Thoracic aorta (tissue), 2 donors: Measurements from ENCODE around the gene NRCAM. TPM values are rescaled to one million over a fixed set of nuclear protein-coding genes. Genes with fewer than 3 reads are reported as not detected.

Experiments used
- ATAC-seq: fragments of 150-250 bp; one replicate; pipeline ENCODE4 v1.8.0; 2017; ENCODE audit warnings: low read depth; ENCODE audit not compliant: insufficient number of reproducible peaks, low FRiP score
- DNase-seq: peaks from one replicate; pipeline ENCODE4 v3.0.0-alpha.2; 2020; ENCODE audit warnings: low spot score
- H3K27ac ChIP-seq, 2 donors: fragments of 200-600 bp; sonication (generic); 1 replicate in 1 of 2; 2 replicates in 1 of 2; pipeline ENCODE4 v1.5.1; 2016; ENCODE audit warnings: mild to moderate bottlenecking in 2 of 2, moderate library complexity in 2 of 2
- H3K27me3 ChIP-seq: fragments of 200-600 bp; sonication (generic); replicated peaks from 2 replicates; pipeline ENCODE4 v1.6.0; 2016; ENCODE audit warnings: mild to moderate bottlenecking; ENCODE audit not compliant: insufficient read depth
- H3K36me3 ChIP-seq: fragments of 200-600 bp; sonication (generic); one replicate; pipeline ENCODE4 v1.5.1; 2016
- H3K4me1 ChIP-seq, 2 donors: fragments of 200-600 bp; sonication (generic); 1 replicate in 1 of 2; 2 replicates in 1 of 2; pipeline versions ENCODE4 v1.5.1 to v1.6.0; 2016; ENCODE audit warnings: low read depth in 2 of 2, mild to moderate bottlenecking in 1 of 2; ENCODE audit not compliant: control insufficient read depth in 1 of 2
- H3K4me3 ChIP-seq: fragments of 200-600 bp; sonication (generic); 2 replicates; pipeline ENCODE4 v1.5.1; 2016; ENCODE audit warnings: mild to moderate bottlenecking
- H3K9me3 ChIP-seq: fragments of 200-600 bp; sonication (generic); 2 replicates; pipeline ENCODE4 v1.5.1; 2016
- total RNA-seq, 2 donors: library from RNA; depleted of rRNA; stranded (reverse); fragments of >200 nt; gene quantifications; one replicate each; pipeline versions ENCODE4 v1.1.0 to v1.2.3, GENCODE V29; 2016
- TF ChIP-seq, protein P1 (sequence below): fragments of 200-600 bp; sonication (generic); IDR thresholded peaks from one replicate; pipeline ENCODE4 v1.5.1; 2019; ENCODE audit warnings: antibody characterized with exemption

NRCAM gene
- total RNA-seq, 2 donors from 2014 or later, result 2.4 to 3.3 TPM

DNA sequence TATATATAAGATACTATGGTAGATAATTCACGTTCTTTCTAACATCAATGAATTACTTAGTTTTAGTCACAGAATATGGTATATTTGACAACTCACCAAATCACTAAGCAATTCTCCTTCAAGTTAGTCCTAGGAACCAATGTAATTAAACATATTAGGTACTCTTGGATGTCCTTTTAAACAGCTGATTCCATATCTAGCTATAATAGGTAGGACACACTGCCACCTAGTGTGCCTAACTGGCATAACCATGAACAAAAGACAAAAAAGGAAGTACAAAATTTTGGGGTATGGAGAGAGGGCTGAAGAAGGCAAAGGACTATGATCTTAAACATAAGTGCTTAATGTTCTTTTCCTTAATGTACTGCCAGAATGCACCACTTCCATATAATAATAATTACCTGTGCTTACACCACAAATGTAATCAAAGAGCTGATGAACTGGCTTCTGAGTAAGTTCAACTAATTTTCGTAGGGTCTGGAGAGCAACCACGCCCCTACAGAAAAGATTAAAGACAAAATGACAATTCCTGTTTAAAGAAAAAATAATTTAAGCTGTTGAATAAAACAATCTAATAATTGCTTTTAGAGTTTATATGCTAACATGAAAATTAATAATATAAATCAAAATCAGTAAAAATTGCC is 41.0 kb upstream of the NRCAM start:
- no peaks in the 10 kb centered on the region for H3K9me3 ChIP-seq
- TF ChIP-seq, protein P1, sequence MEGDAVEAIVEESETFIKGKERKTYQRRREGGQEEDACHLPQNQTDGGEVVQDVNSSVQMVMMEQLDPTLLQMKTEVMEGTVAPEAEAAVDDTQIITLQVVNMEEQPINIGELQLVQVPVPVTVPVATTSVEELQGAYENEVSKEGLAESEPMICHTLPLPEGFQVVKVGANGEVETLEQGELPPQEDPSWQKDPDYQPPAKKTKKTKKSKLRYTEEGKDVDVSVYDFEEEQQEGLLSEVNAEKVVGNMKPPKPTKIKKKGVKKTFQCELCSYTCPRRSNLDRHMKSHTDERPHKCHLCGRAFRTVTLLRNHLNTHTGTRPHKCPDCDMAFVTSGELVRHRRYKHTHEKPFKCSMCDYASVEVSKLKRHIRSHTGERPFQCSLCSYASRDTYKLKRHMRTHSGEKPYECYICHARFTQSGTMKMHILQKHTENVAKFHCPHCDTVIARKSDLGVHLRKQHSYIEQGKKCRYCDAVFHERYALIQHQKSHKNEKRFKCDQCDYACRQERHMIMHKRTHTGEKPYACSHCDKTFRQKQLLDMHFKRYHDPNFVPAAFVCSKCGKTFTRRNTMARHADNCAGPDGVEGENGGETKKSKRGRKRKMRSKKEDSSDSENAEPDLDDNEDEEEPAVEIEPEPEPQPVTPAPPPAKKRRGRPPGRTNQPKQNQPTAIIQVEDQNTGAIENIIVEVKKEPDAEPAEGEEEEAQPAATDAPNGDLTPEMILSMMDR, result peak; percentile 74
- H3K27ac ChIP-seq, result no peak overlapping the region
- H3K4me3 ChIP-seq, result no peak overlapping the region
- no peak for ATAC-seq
- H3K36me3 ChIP-seq, result peaks cover 6% of the 10 kb centered on the region
- DNase-seq, result no peak
- no peaks in the 10 kb centered on the region for H3K4me1 ChIP-seq
- H3K27me3 ChIP-seq, result no peaks in the 10 kb centered on the region

DNA sequence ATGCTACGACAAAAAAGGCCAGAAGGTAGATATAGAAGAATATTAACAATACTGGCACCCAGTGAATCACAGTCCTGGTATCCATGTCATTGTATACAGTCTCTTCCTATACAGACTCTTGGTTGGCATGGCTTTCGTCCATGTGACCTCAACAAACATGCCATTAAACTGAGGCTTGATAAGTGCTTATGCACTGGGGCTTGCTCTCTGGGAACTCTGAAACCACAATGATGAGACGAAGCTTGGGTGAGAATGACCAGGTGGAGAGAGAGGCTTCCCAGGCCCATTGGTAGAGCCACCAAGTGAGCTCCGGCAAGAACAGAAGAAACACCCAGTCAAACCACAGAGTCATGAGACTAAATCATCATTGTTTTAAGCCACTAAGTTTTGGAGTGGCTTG is 36.5 kb upstream of the NRCAM start:
- H3K4me1 ChIP-seq, result no peaks in the 10 kb centered on the region
- peaks cover 5% of the 10 kb centered on the region for H3K36me3 ChIP-seq
- H3K4me3 ChIP-seq, result no peak overlapping the region
- H3K9me3 ChIP-seq, result no peaks in the 10 kb centered on the region
- no peaks in the 10 kb centered on the region for H3K27me3 ChIP-seq
- DNase-seq (no peak), ATAC-seq (no peak)
- H3K27ac ChIP-seq, result no peak overlapping the region
- TF ChIP-seq, protein P1, result no peak

DNA sequence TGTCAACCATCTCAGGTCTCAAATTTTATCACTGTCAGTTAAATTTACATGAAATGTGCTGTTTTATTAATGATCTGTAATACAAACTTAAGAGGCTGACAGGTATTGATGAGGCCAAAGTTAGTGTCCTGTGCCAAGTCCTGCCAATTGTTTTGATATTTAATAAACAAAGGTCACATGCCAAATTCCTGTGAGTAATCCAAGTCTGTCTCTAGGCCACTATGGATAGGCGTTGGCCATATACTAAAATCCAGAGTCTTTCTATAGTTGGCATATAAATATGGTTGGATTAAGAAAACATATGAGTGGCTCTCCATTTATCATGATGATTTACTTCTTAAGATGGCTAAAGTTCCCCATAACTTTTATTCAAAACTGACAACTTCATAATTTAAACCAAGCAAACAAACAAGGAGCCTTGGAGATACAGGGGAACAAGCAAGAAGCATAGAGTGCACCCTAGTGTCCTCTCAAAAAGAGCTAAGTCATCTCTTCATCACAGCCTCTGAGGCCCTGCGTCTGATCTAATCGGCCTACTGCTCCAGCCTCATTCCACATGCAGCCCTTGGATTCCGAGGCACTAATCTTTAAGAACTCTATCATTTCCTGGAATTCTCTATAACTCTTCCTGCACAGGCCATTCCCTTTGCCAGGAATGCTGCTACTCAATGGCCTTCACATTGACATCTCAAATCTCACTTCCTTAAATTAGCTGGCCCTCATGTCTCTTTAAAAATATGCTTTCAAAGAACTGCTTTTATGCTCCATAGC is 32.7 kb upstream of the NRCAM start:
- peaks cover 5% of the 10 kb centered on the region for H3K36me3 ChIP-seq
- no peaks in the 10 kb centered on the region for H3K27me3 ChIP-seq
- no peaks in the 10 kb centered on the region for H3K4me1 ChIP-seq
- DNase-seq (no peak), ATAC-seq (no peak)
- H3K9me3 ChIP-seq, result no peaks in the 10 kb centered on the region
- no peak overlapping the region for H3K4me3 ChIP-seq
- H3K27ac ChIP-seq, result no peak overlapping the region
- TF ChIP-seq, protein P1, result no peak

DNA sequence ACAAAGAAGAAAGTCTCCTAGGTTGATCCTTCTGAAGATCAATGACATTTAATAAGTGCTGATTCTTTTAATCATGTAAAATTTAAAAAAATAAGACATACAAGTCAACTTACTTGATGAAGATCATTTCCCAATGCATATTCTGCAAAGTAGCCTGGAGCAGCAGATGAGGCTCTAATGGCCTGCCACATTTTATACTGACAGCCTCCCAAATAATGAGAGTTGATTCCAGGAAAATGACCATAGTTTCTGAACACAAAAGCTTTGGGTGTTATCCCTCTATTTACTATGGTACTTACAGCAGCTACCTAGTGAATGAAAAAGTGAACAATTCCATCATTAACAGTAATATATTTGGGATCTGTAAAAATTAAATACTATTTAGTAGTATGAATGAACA is 31.4 kb upstream of the NRCAM start:
- H3K9me3 ChIP-seq, result no peaks in the 10 kb centered on the region
- no peak overlapping the region for H3K4me3 ChIP-seq
- H3K27me3 ChIP-seq, result no peaks in the 10 kb centered on the region
- no peaks in the 10 kb centered on the region for H3K4me1 ChIP-seq
- ATAC-seq, result no peak
- peaks cover 11% of the 10 kb centered on the region for H3K36me3 ChIP-seq
- TF ChIP-seq, protein P1, result no peak
- no peak overlapping the region for H3K27ac ChIP-seq
- DNase-seq, result no peak

DNA sequence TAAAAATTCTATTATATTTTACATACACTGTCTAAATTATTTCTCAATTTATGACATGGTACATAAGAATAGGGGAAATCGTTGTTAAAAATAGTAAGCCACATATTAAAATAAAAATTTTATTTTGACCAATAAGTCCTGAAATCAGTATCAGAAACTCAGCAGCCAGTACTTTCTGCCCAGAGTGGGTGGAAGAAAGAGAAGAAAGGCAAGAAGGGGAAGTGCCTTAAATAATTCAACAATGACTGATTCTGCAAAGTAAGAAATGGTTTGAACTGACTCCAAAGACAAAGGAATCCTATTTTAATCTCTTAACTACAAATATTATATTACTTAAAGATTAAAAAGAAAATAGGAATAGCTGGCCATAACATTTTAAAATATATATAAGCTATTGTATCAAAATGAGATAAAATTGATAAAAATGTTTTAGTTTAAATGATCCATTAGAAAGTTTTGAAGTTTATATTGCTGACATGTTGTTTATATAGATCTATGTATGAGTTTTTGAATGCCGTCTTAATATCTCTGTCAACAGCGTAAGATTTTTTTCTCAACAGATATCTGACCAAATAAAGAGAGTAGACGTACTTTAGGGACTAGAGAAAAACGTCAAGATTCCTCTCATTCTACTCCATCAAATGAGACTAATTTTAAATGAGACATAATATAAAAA is 30.2 kb upstream of the NRCAM start:
- Histone ChIP-seq H3K9me3 (no peaks in the 10 kb centered on the region), H3K27ac (no peak overlapping the region), H3K4me3 (no peak overlapping the region), H3K4me1 (no peaks in the 10 kb centered on the region), H3K27me3 (no peaks in the 10 kb centered on the region), H3K36me3 (peaks cover 11% of the 10 kb centered on the region)
- DNase-seq, result no peak
- TF ChIP-seq, protein P1, result no peak
- no peak for ATAC-seq
